ENCODE data around the gene ACIN1.
"Not testable (repeated sequence)": the region's sequence is repeated elsewhere in the genome, so short reads cannot be mapped to it uniquely, and the experiment has no call there.

ACIN1 gene

DNA sequence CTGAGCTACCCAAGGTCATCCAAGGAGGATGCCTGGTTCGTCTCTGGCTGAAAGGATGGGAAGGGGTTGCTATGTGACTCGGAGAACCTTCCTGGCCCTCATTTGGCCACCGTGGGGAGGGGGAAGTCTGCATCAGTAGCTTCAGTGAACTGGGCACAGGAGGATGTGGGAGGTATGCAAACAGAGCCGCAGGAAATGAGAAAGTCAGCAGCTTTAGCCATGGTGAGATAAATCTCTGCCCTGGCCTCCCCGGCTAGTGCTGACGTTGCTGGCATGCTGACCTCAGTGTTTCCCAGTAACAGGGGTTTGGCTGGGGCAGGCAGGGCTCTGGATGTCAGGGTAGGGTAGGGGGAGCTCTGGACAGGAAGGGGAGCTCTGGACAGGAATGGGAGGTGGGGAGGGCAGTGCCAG, 26.4 kb upstream of the ACIN1 start:
- no peak for DNase-seq

DNA sequence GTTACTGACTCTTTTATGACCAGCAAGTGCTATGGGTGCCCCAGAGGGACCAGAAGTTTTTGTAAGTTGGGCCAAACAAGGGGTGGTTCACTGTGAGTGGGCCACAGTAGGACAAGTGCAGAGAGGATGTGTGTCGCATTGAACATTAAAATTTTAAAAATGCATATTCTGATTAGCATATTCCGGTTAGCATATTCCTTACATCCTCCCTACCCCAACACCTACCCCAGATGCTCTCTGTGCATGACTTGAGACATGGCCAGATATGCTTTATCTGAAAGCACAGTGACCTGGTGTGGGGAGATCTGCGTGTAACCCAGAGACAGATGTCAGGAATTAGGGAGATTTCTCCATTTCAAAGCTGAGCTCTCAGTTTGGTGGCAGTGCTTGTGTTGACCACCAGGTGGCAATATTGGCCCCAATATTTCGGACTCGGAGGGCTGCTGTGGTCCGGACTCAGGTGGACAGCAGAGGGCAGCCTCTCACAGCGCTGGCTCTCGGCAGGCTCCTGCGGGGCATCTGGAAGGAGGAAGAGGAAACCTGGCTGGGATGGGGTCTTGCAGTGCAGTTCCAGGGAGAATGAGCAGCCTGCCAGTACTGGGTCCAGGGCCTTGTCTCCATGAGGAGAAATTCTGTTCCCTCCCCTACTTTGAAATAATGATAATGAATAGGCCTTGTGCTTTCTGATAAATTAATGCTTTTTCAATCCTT, 25.8 kb upstream of the ACIN1 start:
- DNase-seq, result peak; percentile 81

DNA sequence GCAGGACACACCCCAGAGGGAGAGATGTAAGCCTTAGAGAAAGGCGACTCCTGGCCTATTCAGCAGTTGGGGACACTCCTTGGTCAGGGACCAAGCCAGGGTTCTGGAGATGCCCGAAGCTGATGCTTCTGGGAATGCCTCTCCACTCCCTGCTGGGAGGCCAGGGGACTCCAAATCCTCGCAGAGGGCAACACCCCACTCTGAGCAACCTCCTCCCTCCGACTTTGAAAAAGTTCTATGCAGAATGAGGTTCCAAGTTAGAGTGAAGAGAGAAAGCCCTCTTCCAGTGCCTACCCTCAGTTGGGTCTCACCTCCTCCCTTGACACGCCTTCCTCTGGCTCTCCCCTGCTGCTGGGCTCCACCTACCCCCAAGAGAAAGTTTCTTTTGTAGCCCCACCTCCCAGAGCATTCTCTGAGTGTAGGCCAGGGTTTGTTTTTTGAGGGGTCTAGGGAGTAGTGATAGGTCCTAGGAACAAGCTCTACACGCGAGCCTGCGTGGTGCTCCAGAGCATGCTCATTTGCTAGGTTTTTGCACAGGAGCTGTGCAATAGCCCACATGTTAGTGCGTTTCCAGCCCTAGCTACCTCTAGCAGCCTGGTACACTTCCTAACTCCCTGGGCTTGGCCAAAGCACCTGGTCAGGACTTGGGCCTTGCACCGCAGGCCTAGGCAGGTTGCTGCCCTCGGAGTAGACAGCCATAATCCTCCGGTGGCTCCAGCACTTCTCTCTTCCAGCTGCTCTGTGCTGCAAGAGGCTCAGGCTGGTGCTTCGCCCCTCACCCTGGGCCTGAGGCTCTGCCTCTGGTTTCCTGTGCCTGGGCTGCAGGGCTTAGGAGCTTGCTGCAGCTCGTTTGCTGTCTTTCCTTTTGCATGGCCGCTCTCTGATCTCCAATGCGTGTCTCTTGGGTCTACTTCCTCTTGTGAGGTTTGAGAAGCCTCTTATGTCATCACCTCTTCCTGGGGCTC, 24.7 kb upstream of the ACIN1 start:
- no peak for DNase-seq

DNA sequence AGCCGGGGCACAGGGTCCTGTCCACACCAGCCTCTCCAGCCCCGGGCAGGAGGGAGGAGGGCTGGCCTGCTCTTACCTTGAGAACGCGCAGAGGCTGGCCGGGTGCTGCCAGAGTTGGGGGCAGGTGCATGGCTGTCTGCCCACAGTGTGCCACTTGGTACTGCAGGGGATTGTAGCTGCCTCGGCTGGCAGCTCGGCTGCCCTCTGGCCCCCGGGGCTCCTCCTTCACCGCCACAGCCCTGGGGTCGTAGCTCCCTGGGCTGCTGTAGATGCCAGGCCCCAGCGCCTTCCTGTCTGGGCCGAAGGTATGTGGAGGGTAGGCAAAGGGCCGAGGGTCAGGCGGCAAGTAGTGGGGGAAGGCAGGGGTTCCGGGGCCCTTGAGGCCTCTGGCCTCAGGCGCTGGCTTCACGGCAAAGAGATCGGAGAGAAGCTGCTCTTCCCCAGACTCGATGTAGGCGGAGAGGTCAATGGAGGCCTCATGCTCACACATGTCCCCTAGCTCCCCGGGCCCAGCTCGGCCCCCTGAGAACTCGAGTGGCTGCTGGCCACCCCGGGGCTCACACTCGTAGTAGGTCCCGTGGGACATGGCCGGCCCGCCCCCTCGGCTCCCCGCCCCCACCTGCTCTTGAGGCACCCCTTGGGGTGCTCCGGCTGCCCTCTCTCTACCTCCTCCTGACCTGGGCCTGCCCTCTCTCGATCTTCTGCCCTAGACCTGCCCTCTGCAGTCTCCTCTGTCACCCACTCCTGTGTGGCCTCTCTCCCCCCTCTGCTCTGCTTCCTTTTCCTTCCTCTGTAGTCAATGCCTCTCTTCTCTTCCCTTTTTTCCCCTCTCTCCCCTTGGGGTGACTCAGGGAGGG, 23.8 kb upstream of the ACIN1 start, which contains the start of gene CEBPE:
Gene CEBPE, minus strand, starts transcription at position 750 of the 857 bp plus-strand sequence. Its CDS starts 164 bp downstream, at position 586.
- no peak for DNase-seq

DNA sequence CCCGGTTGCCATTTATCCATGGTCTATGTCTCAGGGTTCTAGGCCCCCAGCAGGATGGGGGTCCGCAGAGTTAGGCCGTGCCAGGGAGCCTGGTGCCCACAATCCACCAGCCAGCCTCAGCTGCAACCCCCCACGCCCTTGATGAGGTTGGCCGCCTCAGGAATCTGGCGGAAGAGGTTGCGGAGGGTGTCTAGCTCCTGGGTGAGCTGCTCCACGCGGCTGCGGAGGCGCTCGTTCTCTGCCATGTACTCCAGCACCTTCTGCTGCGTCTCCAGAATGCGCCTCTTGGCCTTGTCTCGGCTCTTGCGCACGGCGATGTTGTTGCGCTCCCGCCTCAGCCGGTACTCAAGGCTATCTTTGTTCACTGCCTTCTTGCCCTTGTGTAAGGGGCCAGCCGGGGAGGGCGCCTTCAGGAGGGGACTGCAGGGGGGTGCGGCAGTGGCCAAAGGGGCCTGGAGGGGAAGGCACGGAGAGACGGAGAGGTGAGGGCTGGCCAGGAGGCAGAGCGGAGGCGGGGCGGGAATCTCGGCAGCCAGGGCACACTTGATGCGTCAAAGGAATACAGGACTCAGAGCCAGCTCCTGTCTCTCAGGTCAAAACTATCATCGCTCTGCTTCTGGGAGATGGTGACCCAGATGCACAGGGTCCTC, 22.6 kb upstream of the ACIN1 start:
- no peak for DNase-seq

DNA sequence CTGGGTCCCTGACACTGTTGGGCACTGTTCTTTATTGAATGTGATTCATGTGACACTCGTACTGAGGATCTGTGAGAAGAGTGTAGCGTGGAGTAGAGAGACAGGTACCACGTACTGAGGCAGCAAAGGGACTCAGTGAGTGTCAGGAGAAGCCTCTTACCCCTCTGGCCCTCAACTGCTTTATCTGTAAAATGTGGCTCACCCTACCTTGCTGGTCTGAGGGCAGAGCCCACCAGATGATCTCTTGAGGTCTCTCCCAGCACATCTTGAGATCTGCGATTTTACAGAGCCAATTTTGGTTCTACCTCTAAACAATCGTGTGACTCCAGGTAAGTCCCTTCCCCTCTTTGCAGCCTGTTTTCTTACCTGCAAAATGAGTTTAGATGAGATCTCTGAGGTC, 21.0 kb upstream of the ACIN1 start:
- DNase-seq, result no peak

DNA sequence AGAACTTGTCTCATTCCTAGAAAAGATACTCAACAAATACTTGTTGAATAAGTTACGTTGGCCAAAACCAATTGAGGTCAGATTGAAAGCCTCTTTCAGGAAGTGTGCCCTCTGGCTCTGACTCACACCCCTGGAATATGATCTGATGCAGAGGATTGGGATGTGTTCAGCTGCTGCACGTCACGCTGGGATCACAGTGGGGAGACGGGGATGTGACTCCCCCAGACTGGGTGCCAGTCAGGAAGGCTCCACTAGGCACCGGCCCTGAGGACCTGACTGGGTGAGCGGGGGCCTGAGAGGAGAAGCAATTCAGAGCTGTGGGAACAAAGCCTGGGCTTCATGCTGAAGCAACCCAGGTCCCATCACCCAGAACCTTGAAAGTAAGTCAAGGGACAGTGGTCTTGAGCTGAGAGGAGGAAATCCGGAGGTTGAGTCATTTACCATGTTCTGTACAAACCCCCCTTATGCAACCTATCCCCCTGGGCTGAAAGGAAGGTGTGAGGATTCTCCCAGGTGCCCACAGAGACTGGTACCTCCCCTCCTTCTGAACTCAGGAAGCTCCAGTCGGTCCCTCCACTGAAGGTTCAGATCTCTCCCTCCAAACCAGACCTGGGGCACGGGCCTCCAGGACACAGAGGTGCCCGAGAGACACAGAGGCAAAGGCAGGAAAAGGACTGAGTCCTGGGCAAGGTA, 20.2 kb upstream of the ACIN1 start:
- DNase-seq, result no peak

DNA sequence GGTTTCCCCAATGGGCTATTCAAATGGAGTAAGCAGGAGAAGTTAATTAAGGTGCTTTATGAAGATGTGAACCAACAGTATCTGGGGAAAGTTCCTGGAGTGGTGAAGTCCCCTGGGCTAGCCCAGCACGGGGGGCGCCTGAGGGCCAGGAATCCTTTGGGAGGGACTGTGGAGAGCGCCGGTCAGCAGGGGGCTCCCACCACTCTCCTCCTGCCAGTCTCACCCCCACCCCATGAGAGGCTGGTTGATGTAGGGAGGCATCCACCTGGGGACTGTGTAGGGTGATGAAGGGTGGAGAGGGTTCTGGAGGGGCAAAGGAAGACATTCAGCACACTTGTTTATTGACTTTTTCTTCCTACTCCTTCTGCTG, 19.7 kb upstream of the ACIN1 start:
- DNase-seq, result no peak

DNA sequence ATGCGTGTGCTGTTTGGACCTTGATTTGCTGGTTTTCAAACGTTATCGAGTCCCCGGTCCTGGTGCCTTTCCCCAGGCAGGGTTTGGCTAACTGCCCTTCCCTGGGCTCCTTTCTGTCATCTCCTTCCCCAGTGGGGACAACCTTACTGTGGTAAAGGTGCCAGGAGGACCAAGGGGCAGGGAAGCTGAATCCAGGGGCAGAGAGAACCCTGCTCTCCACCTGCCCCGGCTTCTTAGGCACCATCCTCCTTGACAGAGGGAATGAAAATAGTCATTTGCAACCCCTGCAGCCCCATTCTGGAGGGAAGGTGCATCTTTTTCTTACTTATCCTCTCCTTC, 19.2 kb upstream of the ACIN1 start:
- DNase-seq, result no peak

DNA sequence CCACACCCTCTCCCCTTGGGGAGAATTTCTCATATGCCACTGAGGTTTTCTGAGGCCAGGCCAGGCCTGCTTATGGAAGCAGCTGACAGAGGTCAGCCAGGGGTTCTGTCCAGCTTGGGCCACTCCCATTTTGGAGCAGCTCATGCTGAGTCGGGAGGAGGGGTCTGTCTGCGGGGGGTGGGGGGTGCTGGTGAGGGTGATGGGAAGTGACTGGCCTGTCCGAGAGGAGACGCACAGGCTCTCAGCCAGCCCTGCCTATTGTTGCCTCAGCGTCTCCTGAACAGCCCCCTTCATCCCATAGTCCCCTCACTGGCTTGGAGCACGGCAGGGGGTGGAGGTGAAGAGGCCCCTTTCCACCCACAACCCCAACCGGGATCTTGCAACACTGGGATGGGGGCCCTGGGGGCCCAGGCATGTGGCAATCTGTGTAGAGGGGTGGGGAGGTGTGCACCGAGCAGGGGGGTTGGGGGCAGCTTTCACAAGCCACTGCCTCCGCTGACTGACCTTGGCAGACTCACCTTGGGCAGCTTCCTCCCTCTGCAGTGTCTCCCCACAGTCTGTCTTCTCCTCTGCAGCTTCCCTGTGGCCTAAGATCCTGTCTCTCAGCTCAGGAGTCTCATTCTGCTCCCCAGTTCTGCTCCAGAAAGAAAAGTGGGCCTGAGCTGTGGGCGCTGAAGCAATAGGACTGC, 18.6 kb upstream of the ACIN1 start:
- DNase-seq, result no peak

DNA sequence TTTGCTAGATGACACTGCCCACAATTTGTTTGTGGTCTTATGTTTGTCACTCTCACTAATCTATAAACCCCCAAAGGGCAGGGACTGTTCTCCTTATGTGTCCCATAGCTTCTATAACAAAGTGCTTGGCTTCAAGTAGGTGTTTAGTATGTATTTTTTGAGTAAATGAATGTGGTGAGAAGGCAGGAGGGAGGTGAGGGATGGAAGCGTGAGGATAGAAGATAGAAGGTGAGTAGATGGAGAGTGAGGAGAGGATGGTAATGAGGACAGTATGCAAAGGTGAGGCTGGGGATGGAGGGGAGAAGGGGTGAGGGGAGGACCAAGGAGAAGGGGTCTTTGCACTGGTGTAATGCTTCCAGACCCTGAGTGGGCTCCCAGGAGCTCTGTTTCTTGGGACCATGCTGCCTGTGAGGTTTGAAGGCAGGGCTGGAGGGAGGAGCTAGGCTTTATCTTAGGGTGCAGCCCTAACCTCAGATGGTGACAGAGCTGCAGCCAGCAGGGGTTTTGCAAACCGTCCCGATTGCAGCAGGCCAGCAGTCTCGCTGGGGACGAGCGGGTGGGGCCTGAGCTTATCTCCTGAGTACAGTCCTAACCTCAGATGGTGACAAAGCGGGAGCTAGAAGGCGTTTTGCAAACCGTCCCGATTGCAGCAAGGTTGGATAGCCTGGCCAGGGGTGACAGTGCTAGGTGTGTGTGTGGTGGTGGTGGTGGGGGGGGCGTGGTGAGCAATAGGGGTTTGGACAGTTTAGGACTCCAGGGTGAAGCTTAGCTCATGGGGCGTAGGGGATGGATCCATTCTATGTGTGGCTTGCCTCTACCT, 17.6 kb upstream of the ACIN1 start:
- no peak for DNase-seq

DNA sequence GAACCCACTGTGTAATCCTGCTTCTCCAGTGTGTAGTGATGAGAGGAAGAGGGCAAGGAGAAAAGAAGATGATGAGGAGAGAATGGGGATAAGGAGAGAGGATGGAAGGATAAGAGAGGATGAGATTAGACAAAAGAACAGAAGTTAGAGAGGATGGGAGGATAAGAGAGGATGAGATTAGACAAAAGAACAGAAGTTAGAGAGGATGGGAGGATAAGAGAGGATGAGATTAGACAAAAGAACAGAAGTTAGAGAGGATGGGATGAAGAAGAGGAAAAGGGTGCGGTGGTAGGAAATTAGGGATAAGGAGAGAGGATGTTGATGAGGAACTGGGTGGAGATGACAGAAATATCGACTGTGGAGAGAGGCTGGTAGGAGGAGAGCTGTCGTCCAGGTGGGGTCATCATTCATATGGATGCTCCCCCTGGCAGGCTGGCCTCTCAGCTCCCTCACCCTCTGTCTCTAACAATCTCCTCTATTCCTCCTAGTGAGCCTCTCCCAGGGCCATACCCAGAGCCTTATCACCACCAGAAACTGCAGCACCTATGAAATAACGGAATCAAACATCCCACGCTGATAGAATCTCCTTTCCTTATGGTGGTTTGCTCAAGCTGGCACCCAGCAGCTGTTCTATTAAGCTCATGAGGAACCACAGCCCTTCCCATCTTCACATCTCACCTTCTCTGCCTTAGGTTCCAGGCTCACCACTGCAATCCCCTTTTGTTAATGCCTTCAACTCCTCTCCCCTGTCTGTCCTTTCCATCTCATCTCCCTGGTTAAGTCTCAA, 15.8 kb upstream of the ACIN1 start:
- no peak for DNase-seq

DNA sequence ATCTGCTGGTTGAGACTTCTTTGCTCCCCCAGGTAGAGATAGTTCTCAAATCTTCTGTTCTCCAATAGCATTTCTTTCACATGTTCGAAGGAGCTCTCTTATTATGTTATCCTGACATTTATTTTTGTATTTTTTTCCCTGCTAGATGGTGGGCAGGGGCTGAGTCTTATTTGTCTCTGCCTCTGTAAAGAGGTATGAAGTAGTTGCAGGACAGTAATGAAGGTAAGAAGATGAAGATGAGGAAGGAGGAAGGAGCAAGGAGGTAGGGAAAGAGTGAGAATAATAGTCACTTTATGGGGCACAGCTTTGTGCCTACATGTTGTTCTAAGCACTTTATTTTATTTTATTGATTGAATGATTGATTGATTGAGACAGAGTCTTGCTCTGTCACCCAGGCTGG, 14.8 kb upstream of the ACIN1 start:
- DNase-seq, result no peak

DNA sequence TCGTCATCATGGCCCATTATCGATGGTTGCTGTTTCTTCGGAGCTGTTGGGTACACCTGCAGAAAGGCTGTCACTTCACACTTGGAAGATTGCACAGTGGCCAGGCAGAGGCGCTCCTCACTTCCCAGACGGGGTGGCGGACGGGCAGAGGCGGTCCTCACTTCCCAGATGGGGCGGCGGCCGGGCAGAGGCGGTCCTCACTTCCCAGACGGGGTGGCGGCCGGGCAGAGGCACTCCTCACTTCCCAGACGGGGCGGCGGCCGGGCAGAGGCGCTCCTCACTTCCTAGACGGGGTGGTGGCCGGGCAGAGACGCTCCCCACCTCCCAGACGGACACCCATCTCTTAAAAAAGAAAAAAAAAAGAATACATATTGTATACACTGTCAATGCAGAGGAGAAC, 13.2 kb upstream of the ACIN1 start:
- DNase-seq, result not testable (repeated sequence)

DNA sequence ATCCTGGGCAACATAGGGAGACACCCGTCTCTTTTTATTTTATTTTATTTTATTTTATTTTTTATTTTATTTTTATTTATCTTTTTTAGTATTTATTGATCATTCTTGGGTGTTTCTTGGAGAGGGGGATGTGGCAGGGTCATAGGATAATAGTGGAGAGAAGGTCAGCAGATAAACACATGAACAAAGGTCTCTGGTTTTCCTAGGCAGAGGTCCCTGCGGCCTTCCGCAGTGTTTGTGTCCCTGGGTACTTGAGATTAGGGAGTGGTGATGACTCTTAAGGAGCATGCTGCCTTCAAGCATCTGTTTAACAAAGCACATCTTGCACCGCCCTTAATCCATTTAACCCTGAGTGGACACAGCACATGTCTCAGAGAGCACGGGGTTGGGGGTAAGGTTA, 12.7 kb upstream of the ACIN1 start:
- DNase-seq, result not testable (repeated sequence)

DNA sequence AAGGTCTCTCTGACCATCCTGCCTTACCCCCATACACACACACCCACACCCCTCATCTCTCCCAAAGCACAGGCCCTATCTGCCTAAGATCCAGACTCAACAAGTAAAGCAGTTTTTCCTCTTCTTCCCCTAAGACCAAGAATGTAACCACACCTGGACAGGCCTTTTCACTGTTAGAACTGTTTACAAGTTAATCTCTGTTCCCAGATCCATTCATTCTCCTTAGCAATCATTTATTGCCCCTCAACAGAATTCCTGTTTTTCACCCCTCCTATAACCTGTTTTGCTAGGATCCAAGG, 11.8 kb upstream of the ACIN1 start:
- DNase-seq, result no peak

DNA sequence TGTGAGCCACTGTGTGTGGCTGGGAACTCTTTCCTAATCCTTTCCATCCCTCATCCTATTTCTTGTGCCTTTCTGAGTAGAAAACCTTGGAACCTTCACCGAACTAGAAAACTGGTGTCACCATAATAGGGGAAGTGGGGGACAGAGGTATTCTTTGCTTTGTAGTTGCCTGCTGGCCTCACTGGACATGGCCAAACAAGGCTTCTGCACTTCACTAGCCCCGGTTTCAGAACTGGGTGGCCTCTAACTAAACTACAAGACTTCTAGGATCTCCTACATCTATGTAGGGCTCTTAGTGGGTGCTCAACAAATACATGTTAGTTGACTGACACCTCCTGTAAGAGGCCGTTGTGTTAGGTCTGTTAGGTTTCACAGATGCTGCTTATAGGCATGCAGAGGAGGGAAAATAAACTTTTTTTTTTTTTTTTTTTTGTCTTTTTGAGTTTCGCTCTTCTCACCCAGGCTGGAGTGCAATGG, 10.4 kb upstream of the ACIN1 start:
- DNase-seq, result no peak

DNA sequence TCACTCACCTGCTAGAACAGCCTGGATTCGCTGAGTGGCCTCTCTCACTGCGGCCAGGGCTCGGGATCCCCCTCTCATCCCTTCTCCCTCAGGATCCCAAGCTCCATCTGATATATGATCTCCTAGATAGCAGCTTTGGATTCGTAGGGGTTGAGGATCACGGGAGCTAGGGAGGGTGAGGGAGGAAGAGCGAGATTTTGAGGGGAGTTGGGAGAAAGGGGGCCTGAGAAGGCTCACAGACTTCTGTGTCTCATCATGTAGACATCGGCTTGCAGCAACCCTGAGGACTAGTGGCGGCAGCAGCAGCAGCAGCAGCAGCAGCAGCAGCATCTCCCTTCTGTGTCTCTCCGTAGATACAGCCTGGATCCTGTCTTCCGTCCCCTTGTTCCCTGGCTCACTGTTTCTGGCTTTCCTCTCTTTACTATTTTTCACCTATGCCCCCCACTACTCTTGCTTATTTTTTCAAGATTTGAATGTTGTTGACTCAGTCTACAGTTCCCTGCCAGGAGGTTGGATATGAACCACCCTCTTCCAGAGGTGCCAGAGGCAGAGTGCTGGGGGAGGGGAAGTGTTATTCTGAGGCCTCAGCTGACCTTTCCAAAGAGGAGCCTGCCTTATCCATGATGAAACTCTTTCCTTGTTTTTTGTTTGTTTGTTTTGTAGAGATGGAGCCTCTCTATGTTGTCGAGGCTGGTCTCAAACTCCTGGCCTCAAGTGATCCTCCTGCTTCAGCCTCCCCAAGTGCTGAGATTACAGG, 9.8 kb upstream of the ACIN1 start, which contains the start of gene CIROP:
Gene CIROP, minus strand, starts transcription at position 399 of the 757 bp plus-strand sequence. Its CDS starts 69 bp downstream, at position 330.
- no peak for DNase-seq

DNA sequence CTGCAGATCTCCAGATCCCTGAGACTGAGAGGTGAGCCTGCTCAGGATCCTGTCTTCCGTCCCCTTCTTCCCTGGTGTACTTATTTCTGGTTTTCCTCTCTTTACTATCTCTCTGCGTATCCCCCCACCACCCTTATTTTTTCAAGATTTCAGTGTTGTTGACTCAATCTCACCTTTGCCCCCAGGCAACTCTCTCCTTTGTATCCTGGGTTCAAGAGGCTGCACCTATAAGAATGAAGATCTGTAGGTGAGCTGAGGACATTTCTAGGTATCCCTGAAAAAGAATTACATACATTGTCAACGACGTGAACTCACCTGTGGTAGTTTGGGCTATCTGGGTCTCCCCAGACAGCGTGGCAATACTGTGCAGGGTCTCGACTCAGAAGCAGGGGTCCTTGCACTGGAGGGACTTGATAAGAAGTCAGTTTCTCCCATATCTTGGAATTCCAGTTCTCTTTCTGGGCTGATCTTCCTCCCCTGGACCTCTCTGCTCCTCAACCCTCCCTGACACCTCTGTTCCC, 9.2 kb upstream of the ACIN1 start:
- DNase-seq, result no peak

All from NCI-H1105 treated with DMSO at 0.1 percent for 48 hours (cell line).